HL-60/S4 treated with retinoic acid at 250 ng/mL for 4 days and 3 days (cell line): Measurements from ENCODE around the gene MAP2K6.
"Not testable (repeated sequence)": the region's sequence is repeated elsewhere in the genome, so short reads cannot be mapped to it uniquely, and the experiment has no call there.

Experiments
- in situ Hi-C: fragments of 300-500 bp; cut with MboI; formaldehyde crosslinking; loops from 2 replicates; pipeline ENCODE4 v1.7.0; 2022; ENCODE audit warnings: low sequenced_read_pairs

Gene MAP2K6

DNA sequence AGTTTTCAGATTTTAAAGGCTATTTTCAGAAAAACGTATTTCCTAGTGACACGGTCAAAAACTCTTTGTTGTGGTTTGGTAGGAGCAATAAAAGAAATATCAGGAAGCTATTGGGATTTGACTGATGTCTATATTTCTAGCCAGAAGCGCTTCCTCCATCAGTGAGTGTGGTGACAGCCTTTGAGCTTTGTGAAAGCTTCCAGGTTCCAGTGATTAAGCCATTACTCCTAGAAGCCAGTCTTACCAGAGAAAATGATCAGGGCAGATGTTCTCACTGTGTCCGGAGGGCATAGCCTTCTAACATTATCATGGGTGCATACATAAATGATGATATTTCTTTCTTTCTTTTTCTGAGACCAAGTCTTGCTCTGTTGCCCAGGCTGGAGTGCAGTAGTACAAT, 39.6 kb downstream of the MAP2K6 start:
- in situ Hi-C loops: no loop called here

DNA sequence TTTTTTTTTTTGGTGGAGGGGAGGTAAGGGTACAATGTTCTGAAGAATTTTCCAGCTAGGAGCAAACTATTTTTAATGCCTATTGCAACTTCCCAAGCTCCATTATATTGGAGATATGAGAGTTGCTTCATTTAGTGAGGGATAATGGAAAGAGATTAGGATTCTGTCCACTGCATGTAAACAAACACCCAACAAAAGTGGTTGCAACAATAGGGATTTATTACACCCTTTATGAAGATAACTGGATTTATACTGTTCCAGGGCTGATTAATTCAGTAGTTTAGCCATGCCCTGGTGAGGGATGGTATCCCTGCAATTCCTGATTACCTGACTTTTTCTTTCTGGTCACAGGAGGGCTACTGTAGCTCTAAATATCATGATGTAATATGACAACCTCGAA, 40.5 kb downstream of the MAP2K6 start:
- in situ Hi-C loops: no loop called here

DNA sequence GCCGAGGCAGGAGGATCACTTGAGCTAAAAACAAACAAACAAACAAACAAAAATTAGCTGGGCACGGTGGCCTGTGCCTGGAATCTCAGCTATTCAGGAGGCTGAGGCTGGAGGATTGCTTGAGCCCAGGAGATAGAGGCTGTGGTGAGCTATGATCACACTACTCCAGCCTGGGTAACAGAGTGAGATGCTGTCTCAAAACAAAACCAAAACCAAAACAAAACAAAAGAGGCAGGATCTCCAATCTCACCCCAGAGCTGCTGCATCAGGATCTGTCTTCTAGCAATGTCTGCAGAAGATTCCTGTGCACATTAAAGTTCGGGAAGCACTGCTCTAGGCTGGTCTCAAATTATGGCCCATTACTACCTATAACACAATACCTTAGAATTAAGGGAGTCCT, 43.1 kb downstream of the MAP2K6 start:
- in situ Hi-C loops: no loop called here

DNA sequence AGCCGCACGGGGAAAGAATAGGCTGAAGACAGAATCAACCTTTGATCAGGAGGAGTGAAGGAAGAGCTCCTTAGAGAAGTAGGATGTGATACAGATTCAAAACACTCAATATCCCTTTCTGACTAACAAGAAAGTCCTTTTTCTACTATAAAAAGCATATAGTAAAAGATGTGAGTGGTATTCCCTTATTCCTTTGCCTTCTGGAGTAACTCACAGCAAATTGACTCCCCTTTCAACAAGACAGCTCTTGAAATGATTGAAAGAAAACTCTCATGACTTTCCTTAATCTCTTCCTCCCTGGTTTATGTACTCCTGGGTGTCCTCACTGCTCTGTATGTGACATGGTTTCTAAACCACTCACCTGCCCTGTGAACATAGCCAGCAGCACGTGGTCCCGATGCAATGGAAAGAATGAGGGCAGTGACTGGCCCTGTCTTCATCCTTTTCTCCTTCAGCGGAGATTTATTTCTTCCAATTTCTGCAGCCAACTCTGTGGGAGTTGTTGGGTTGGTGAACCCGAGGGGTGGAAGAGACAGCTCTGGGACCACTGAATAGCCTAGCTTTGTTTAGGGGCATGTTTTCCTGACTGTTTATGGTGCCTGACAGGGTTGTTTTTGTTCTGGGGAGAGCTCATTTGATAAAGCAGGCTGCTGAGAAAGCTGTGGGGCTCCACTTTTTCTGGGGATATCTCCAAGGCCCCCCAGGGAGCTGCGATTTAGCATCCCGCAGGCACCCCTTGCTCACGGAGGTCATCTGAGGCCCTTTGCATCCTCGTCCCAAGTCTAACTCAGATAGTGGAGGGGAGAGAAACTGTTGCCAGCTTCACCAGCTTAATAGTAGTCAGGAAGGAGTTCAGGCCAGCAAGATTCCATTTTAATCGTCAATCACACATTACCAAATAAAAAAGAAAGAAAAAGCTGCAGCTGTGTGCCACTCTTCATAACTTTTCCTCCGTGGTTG, 46.7 kb downstream of the MAP2K6 start:
- in situ Hi-C loops: no loop called here

DNA sequence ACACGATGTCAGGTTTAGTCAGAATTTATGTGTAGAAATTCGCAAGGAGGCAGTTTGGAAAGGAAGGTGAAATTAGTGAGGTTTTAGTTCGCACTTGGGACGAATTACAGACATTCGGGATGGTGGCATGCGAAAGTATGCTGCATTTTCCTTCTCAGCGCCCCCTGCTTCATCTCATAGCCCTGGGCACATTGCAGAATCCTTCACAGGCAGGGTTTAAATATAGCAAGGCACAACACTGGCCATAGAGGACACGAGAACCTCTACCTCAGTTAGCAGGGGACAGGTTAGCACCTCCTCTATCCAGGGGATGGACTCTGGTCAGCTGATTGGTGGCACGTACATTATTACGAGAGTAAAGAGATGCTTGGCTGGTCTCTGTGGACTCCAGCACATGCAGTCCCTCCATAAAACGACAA, 47.5 kb downstream of the MAP2K6 start:
- in situ Hi-C loops: no loop called here

DNA sequence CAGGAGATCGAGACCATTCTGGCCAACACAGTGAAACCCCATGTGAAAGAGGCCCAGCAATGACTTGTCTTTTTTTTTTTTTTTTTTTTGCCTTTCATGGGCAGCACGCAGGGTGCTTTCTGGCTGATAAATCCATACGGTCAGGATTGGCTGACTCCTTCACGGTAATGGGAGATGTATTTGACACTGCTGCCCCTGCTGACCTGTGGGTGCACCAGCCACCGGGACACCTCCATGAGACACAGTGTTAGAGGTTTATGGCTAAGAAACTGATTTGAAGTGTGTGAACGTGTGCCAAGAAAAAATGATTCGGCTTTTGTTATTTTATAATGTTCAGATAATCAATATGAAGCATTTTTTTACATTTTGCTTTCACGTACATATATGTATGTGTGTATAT, 48.4 kb downstream of the MAP2K6 start:
- in situ Hi-C loops: no loop called here

DNA sequence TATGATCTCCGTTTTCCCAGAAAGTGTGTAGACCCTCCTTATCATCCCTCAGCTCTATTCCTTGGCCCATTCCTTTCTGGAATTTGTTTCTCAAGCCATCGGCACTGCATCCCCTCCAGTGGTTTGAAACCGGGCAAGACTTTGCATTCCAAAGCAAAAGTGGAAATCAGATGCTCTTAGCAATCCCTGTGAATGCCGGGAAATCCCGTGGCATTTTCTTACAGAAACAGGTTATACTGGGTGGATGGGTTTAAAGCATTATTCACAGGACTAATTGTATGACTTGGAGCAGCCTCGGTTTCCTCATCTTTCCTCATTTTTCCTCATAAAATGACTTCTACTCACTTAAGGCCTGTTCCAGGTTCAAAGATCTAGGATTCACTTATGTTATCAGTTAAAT, 52.0 kb downstream of the MAP2K6 start:
- in situ Hi-C loops: no loop called here

DNA sequence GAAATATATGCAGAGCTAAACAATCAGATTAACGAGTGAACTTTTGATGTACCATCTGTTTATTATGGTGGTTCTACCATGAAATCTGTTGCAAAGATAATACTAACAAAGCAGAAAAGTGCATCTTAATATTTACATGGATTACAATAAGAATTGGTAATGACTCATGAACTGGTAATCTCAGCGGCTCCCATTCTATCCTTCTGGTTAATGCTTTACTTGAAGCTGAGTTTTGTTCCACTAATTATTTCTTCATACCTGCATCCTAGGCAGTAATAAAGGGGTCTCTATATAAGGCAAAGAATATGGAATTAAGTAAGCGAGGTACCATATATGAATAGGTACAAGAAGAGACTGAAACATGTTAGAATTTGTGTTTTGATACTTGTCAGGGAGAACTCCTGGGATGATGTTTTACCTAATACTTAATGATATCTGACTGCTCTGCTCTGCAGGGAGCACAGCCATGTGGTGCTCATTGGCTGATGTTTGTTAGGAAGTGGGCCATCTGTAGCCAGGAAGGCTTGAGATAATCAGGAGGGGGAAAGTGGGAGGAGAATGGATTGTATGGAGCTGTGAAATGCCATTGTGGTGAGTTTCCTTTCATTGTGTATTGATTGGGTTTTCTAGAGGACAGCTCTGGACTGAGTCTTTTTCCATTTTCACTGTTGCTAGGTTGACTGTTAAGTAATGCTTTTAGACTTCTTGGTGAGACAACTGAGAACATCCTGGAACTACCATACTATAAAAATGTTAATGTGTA, 52.6 kb downstream of the MAP2K6 start:
- in situ Hi-C loops: no loop called here

DNA sequence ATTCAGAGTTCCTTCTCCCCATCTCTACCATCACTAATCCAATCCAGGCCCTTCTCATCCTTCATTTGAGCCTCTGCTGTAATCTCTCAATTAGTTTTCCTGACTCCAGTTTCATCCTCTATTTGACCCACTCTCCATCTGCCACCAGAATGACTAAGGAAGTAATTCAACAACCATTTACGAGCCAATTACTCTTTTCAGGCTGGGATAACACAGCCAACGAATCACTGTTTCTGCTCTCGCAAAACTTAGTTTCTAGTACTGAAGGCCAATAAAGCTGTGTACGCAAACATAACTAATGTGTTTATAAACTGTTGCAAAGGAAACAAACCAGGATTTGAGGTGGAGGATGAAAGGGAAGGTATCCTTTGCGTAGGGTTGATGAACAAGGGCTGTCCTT, 53.7 kb downstream of the MAP2K6 start:
- in situ Hi-C loops: no loop called here

DNA sequence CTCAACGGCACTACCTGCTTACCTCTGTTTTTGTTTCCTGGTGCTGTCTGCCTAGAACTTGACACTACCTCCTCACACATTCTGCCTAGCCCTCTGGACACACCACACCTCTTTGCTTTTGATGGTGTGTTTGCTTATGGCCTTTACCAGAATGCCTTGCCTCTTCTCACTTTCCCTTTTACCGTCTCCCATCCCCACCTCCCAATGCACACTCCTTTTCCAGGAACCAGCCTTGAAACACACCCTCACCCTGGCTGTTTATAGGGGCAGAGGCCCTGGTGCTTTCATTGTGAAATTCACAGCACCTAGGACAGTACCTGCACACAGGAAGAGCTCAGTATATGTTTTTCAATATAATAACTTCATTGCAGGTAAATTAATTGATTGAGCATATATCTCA, 56.2 kb downstream of the MAP2K6 start:
- in situ Hi-C loops: no loop called here

DNA sequence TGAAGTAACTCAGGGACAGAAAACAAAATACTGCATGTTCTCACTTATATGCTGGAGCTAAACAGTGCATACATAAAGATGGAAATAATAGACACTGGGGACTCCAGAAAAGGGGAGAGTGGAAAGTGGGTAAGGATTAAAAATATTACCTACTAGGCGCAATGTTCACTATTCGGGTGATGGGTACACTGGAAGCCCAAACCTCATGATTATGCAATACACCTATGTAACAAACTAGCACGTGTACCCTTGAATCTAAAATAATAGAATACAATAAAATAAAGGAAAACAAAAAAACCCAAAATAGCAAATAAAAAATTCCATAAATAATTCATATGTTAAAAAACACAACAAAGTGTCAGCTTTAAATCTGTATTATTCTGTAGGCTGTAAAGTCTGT, 56.9 kb downstream of the MAP2K6 start:
- in situ Hi-C loops: no loop called here

DNA sequence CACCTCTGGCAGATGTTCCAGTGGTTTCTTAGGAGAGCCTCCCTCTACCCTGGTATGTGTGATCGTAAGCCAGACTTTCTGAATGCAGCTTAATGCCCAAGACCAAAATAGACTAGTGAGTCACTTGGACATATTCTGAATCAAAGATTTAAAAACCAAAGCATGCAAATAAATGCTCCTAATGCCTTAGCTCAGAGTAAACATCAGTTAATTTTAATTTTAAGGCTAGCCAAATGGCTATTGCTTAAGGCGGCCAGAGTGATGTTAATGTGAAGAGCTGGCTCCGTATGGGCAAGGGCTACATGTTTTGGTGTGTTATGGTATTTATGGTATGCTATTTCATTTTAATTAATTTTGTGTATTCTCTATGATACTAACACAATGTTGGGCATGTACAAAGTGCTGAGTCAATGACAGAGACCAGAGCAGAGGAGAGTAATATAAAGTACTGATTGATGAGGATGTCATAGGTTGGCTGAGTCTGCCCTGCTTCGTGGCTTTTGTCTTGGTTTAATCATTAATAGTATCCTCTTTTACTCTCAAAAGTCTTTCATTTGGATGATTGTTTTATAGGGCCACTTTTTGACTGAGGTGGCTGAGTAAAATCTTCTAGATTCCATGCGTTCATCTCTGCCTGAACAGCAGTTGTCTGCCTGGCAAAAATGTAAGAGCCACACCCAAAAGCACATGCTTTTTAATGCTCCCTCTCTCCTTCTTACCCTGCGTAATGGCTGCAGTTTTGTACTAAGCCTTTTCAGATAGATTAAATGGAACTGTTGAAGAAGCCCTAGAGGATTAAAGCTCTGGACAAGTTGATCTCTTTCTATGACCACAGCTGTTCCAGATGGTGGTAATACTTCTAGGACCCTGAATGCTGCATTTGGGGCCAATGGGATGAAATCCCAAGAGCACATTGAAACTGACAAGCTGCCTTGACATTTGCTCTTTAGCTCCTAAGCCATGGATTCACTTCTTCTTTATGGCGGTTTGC, 59.6 kb downstream of the MAP2K6 start:
- in situ Hi-C loops: no loop called here

DNA sequence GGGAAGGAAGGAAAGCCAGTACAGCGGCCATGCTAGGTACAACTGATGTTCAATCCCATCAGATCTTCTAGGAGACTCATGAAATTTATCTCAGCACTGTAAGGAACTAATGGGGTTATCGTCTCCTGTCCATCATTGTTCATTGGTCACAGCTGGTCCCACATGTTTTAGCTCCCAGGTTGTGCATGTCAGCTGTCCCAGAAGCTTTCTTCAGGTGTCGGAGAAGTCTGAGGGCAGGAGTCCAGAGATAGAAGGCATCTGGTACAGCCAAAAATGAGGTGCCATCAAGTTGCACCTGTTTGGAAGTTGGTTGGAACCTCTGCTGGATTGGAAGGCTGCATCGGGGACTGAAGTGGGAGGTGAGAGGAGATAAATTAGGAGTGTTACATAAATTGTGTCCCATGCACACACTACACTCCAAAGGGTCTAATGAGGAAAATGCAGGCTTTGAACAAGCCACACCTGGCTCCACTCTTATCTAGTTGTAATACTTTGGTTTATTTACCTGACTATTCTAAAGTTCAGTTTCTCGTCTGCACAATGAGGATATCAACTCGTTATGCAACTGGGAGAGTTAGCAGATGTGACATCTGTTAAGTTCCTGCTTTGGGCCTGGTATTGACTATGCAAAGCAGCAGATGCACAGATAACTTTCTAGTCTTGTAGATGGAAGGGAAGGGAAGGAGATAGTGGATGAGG, 62.9 kb downstream of the MAP2K6 start:
- in situ Hi-C loops: no loop called here

DNA sequence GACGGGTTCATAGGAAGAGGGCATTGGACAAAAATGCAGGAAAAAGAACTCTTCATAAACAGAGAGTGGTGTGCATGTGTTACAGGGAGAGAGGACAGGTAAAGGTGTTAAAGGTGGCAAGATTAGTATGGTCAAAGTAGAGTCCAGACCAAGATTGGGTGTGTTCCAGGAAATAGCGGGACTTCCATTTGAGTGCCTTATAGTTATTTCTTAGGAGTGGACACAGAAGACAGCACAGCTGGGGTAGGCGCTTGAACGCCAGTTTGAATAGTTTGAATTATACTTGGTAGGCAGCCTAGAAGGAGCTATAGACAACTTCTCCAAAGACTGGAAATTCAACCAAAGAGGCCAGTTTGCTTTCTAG, 63.4 kb downstream of the MAP2K6 start:
- in situ Hi-C loops: no loop called here

DNA sequence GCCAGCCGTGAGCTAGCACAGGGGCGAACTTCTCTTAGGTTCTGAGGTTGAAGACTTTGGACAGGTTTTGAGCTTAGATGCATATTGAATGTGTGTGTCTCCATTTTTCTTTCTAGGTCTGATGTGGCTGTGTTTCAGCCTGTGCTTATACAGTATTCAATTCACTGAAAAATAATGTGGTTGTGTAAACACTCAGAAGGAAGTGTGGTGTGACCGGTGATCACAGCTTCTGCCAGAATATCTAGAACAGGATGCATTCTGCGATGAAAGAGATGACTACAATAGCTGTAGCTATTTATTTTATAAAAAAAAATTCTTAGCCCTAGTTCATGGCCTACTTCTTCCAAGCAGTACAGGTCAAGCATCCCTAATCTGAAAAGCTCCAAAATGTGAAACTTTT, 64.4 kb downstream of the MAP2K6 start:
- in situ Hi-C loops: no loop called here

DNA sequence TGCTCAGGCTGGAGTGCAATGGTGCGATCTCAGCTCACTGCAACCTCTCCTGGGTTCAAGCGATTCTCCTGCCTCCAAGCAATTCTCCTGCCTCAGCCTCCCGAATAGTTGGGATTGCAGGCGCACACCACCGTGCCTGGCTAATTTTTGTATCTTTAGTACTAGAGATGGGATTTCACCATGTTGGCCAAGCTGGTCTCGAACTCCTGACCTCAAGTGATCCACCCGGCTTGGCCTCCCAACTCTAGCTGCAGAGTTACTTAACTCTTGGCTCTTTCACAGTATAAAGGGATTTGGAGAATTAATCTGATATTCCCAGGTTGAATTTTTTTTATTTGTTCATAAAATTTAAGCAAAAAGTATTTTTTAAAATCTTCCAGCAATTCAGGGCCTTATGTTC, 65.3 kb downstream of the MAP2K6 start:
- in situ Hi-C loops: not testable (repeated sequence)

DNA sequence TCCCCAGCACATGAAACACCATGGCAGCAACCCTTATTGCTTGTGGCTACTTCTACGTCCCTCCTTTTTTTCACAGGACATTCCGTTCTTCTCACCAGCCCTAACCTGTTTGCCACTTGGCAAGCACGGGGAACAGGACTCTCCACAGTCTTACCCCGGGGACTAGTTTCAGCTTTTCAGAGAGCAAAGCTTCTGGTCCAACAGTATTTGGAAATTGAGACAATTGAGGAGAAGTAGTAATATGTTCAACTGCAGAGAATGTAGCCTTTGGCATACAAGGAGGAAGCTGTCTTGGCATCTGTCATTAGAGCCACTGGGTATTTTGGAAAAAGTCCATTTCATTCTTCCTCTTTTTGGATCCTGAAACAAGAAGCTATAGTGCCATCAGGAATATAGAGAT, 65.7 kb downstream of the MAP2K6 start:
- in situ Hi-C loops: no loop called here

DNA sequence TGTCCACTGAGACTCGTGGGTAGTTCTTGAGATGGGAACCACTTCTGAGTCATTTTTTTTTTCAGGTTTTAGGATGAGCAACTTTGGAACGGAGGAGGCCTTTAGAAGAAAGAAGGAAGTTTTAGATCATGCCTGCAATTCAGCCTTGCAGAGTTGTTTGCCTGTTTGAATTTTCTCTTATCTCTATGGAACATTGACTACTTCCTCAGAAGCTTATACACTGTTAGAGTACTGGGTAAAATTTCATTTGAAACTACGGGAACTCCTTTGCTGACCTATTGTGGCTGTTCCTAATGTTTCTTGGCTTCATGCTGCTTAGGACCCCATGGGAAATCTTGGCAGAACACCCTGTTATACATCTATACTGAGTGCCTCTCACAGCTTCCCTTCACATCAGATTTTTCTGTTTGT, 70.8 kb downstream of the MAP2K6 start:
- in situ Hi-C loops: no loop called here

DNA sequence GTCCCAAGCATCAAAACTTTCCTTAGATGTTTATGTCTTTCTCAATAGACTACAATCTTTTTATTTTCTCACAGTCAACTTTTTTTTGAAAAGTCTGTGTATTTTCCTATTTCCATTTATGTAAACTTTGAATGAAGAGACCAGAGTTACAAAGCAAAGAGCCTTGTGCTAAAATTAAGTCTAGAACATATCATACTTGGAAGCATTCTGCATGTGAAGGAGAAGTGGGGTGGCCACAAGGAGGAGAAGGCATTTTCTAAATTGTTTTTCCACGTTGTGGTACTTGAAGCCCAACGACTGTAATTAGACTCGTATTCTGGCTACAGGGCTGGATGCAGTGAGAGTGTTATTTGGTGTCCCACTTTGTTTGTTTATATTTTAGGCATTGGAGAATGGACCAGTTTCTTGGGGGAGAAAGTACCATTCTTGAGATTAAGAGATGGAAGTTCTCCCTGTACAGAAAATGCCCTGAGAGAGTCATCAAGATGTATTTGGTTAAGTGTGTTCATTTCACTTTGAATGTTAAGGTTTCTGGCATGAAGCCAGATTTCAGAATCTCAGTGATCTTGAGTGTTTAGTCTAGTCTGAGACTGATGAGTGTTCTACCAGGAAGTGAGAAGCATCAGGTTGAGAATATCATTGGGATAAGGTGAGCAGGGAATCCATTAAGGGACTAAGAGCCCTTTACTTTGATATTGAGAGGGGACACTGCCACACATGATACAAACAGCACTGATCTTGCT, 71.6 kb downstream of the MAP2K6 start:
- in situ Hi-C loops: no loop called here
